Parathyroid adenoma (tissue), 2 donors: Measurements from ENCODE around the gene ENAH.

Source experiments
- H2AFZ ChIP-seq: fragments of 300-600 bp; sonication (generic); one replicate; pipeline ENCODE4 v1.7.0; 2017; ENCODE audit warnings: antibody characterized with exemption, mild to moderate bottlenecking
- H3K27ac ChIP-seq: fragments of 300-600 bp; sonication (generic); one replicate; pipeline ENCODE4 v1.7.0; 2017
- H3K27me3 ChIP-seq: fragments of 300-600 bp; sonication (generic); one replicate; pipeline ENCODE4 v1.7.0; 2017; ENCODE audit warnings: low read length; ENCODE audit not compliant: control insufficient read depth, insufficient read depth
- H3K36me3 ChIP-seq: fragments of 300-600 bp; sonication (generic); one replicate; pipeline ENCODE4 v1.7.0; 2017; ENCODE audit warnings: low read length; ENCODE audit not compliant: control insufficient read depth, insufficient read depth
- H3K4me1 ChIP-seq: fragments of 300-600 bp; sonication (generic); one replicate; pipeline ENCODE4 v1.7.0; 2017; ENCODE audit warnings: control low read depth
- H3K4me2 ChIP-seq: fragments of 300-600 bp; sonication (generic); one replicate; pipeline ENCODE4 v1.7.0; 2017; ENCODE audit warnings: low read length
- H3K4me3 ChIP-seq: fragments of 300-600 bp; sonication (generic); one replicate; pipeline ENCODE4 v1.7.0; 2017; ENCODE audit warnings: low read depth, low read length
- H3K79me2 ChIP-seq: fragments of 300-600 bp; sonication (generic); one replicate; pipeline ENCODE4 v1.7.0; 2017; ENCODE audit warnings: control low read depth
- H3K9ac ChIP-seq: fragments of 300-600 bp; sonication (generic); one replicate; pipeline ENCODE4 v1.7.0; 2017; ENCODE audit warnings: mild to moderate bottlenecking
- H3K9me3 ChIP-seq: fragments of 300-600 bp; sonication (generic); one replicate; pipeline ENCODE4 v1.7.0; 2017; ENCODE audit warnings: low read length; ENCODE audit not compliant: control insufficient read depth
- CTCF ChIP-seq: fragments of 300-600 bp; sonication (generic); IDR thresholded peaks from one replicate; pipeline ENCODE4 v1.7.0; 2017; ENCODE audit warnings: antibody characterized with exemption, mild to moderate bottlenecking
- donor health status: primary hyperparathyroidism.

ENAH gene

GRCh38 chr1:225692517-225692879 lies 39.6 kb upstream of the ENAH start:
- no peaks in the 10 kb centered on the region for H3K36me3 ChIP-seq
- H3K4me1 ChIP-seq, result peaks cover 27% of the 10 kb centered on the region
- no peak overlapping the region for H2AFZ ChIP-seq
- no peak overlapping the region for H3K9ac ChIP-seq
- H3K27ac ChIP-seq, result peak overlapping the region; percentile 50
- no peak overlapping the region for H3K4me3 ChIP-seq
- H3K9me3 ChIP-seq, result no peaks in the 10 kb centered on the region
- TF ChIP-seq CTCF, result no peak
- H3K4me2 ChIP-seq, result no peak overlapping the region
- no peaks in the 10 kb centered on the region for H3K79me2 ChIP-seq
- H3K27me3 ChIP-seq, result no peaks in the 10 kb centered on the region

GRCh38 chr1:225691861-225692516 lies 39.1 kb upstream of the ENAH start:
- H3K27ac ChIP-seq, result peak overlapping the region; percentile 50
- no peak overlapping the region for H3K9ac ChIP-seq
- H3K79me2 ChIP-seq, result no peaks in the 10 kb centered on the region
- H3K36me3 ChIP-seq, result no peaks in the 10 kb centered on the region
- H3K4me3 ChIP-seq, result no peak overlapping the region
- H3K27me3 ChIP-seq, result no peaks in the 10 kb centered on the region
- no peak for TF ChIP-seq CTCF
- H3K4me1 ChIP-seq, result peaks cover 27% of the 10 kb centered on the region
- no peak overlapping the region for H2AFZ ChIP-seq
- H3K4me2 ChIP-seq, result peak overlapping the region; percentile 11
- no peaks in the 10 kb centered on the region for H3K9me3 ChIP-seq

- TF ChIP-seq CTCF, result no peak
- peak overlapping the region; percentile 50 for H3K27ac ChIP-seq
- H3K79me2 ChIP-seq, result no peaks in the 10 kb centered on the region
- H3K9ac ChIP-seq, result no peak overlapping the region
- no peaks in the 10 kb centered on the region for H3K36me3 ChIP-seq
- no peaks in the 10 kb centered on the region for H3K27me3 ChIP-seq
- peak overlapping the region; percentile 11 for H3K4me2 ChIP-seq
- H3K9me3 ChIP-seq, result no peaks in the 10 kb centered on the region
- peaks cover 27% of the 10 kb centered on the region for H3K4me1 ChIP-seq
- H3K4me3 ChIP-seq, result no peak overlapping the region
- peak overlapping the region; percentile 48 for H2AFZ ChIP-seq
Observed at GRCh38 chr1:225691377-225691776, 38.5 kb upstream of the ENAH start.

GRCh38 chr1:225689882-225690459 lies 37.0 kb upstream of the ENAH start:
- no peak overlapping the region for H3K9ac ChIP-seq
- peaks cover 27% of the 10 kb centered on the region for H3K4me1 ChIP-seq
- no peak overlapping the region for H2AFZ ChIP-seq

More at GRCh38 chr1:225689882-225690459, 37.0 kb upstream of the ENAH start:
- Histone ChIP-seq H3K4me3 (no peak overlapping the region), H3K4me2 (no peak overlapping the region), H3K79me2 (no peaks in the 10 kb centered on the region), H3K27ac (no peak overlapping the region), H3K9me3 (no peaks in the 10 kb centered on the region), H3K36me3 (no peaks in the 10 kb centered on the region), H3K27me3 (no peaks in the 10 kb centered on the region)
- no peak for TF ChIP-seq CTCF
